ENCODE results near the gene PPP1R14C.

PPP1R14C gene

DNA sequence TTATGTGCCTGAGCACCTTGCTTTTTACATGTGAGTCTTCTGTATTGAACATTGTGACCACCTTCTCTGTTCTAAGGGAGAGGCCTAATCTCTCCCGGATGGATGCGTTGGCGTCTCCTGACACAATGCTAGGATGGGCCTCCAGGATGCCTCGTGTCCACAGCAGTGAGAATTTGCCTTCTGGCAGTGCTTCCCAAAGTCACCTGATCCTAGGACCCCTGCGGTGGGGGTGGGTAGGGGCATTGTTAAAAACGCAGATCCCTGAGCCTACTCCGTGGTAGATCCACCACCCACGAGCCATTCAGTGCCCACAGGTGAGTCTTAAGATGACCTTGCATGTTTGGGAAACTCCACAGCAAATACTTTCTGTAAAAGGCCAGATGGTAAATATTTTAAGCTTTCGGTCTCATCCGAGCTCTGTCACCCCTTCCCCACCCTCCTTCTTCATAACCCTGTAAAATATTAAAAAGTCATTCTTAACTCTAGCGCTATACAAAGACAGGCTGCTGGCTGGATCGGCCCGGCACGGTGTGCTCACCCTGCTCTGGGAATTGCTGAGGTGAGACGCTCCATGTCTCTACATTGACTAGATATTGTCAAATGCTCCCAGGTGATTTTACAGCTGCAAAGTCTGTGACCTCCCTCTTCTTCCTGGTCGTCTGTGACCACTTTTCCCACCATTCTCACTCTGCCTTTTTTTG, 119.3 kb downstream of the PPP1R14C start:
- H3K27me3 Mint-ChIP-seq = peaks cover 9% of the 10 kb centered on the region
- H3K9me3 Mint-ChIP-seq = no peaks in the 10 kb centered on the region
- H3K4me3 Mint-ChIP-seq = no peak overlapping the region
- H3K4me1 Mint-ChIP-seq (ENCODE audit: low read depth) = peaks cover 3% of the 10 kb centered on the region
- H3K36me3 Mint-ChIP-seq (ENCODE audit: low read depth) = no peaks in the 10 kb centered on the region
- no peak overlapping the region for H3K27ac Mint-ChIP-seq
- DNase-seq = no peak

DNA sequence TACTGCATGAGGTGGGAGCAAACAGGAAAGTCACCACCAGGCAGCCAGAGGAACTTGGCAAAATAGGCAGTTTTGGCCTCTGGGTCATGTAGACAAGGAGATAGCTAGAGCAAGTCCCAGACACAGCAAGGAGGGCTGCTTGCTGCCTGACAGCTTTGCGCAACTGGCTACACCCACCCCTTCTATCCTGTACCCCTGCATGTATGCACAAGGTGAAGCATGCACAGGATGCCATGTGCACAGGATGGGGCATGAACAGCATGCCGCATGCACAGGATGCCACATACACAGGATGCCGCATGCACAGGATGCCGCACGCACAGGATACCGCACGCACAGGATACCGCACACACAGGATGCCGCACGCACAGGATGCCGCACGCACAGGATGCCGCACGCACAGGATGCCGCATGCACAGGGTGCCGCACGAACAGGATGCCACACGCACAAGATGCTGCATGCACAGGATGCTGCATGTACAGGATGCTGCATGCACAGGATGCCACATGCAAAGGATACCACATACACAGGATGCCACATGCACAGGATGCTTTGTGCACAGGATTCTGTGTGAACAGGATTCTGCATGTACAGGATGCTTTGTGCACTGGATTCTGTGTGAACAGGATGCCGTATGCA, 121.0 kb downstream of the PPP1R14C start:
- peaks cover 4% of the 10 kb centered on the region for H3K27me3 Mint-ChIP-seq
- peak; percentile 35 for DNase-seq
- peaks cover 3% of the 10 kb centered on the region for H3K4me1 Mint-ChIP-seq (ENCODE audit: low read depth)
- no peak overlapping the region for H3K4me3 Mint-ChIP-seq
- H3K36me3 Mint-ChIP-seq (ENCODE audit: low read depth) = no peaks in the 10 kb centered on the region
- H3K27ac Mint-ChIP-seq = no peak overlapping the region
- H3K9me3 Mint-ChIP-seq = no peaks in the 10 kb centered on the region

DNA sequence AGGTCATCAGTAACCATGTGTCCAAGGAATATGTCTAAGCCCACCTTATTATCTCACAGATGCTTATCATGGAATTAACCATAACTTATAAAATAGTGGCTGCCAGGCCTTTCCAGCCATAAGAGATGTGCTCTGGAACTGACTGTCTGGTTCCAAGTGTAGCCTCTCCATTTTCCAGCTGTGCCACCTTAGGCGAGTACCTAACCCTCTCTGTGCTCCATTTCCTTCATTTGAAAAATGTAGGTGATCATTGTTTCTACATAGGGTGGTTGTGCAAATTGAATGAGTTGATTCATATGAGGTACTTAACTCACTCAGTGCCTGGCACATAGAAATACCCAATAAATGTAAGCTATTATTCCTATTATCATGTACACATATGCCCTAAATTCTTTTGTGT, 123.5 kb downstream of the PPP1R14C start:
- no peaks in the 10 kb centered on the region for H3K9me3 Mint-ChIP-seq
- H3K27ac Mint-ChIP-seq = no peak overlapping the region
- H3K27me3 Mint-ChIP-seq = no peaks in the 10 kb centered on the region
- H3K4me3 Mint-ChIP-seq = no peak overlapping the region
- no peak for DNase-seq
- peaks cover 11% of the 10 kb centered on the region for H3K4me1 Mint-ChIP-seq (ENCODE audit: low read depth)
- H3K36me3 Mint-ChIP-seq (ENCODE audit: low read depth) = no peaks in the 10 kb centered on the region

DNA sequence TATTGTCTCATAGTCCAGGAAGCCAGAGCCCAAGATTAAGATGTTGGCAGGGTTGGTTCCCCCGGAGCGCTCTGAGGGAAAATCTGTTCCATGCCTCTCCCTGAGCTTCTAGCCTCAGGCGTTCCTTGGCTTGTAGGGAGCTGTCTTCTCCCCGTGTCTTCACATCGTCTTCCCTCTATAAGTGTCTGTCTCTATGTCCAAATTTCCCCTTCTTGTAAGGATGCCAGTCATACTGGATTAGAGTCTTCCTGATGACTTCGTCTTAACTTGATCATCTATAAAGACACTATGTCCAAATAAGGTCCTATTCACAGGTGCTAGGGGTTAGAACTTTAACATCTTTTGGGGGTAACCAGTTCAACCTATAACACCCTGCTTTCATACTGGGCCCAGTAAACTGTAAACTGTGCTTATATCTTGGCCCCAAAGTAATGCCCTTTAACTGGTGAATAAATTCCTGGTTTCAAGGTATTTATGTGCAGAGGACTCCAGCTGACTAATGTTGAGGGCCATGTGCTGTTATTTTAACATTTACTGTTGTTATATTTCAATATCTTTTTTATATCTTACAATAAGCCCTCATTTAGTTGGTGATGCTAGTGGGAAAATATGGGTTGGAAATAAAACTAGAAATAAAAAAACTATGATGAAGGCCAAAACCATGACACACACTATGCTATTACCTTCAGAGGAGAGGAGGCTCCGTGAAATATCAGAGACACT, 124.3 kb downstream of the PPP1R14C start:
- peaks cover 11% of the 10 kb centered on the region for H3K4me1 Mint-ChIP-seq (ENCODE audit: low read depth)
- no peak overlapping the region for H3K27ac Mint-ChIP-seq
- no peaks in the 10 kb centered on the region for H3K27me3 Mint-ChIP-seq
- no peaks in the 10 kb centered on the region for H3K36me3 Mint-ChIP-seq (ENCODE audit: low read depth)
- DNase-seq = no peak
- H3K9me3 Mint-ChIP-seq = no peaks in the 10 kb centered on the region
- H3K4me3 Mint-ChIP-seq = no peak overlapping the region

DNA sequence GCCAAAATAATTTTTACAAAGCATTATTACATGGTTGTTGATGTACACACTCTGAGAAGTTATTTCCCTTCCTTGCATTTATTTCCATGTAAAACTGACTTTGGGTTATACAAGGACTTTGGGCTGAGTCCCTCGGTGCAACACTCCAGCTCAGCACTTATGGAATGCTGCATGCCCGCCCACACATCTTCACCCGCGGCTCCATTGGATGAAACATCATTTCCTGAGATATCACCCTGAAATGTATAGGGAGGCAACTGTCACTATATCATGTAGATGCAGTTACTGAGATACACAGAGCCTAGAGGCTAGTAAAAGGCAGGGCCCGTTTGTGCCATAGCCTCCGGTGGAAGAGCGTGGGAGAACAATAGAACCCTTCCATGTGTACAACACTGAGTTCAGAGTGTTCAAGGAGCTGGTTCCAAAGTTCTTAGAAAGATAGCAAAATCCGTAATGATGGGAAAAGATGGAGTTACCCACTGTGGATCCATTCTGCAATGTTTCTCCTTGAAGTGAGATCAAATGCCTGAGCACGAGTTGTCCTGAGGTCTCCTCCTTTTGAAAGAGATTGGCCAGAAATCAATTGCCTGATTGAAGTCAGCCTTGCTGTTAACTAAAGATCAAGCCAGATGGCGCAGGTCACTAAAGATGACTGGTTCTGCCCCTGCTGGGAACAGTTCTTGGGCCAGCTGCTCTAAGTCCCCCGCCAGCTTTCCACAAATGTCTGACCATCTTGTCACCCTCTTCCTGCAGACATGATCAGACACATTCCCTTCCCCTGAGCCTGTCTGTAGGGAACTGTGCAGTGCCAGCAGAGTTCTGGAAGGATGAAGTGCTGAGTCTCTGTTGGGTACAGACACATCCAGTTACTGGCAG, 125.1 kb downstream of the PPP1R14C start:
- DNase-seq = no peak
- H3K27me3 Mint-ChIP-seq = no peaks in the 10 kb centered on the region
- no peaks in the 10 kb centered on the region for H3K9me3 Mint-ChIP-seq
- no peak overlapping the region for H3K4me3 Mint-ChIP-seq
- H3K4me1 Mint-ChIP-seq (ENCODE audit: low read depth) = peaks cover 11% of the 10 kb centered on the region
- H3K36me3 Mint-ChIP-seq (ENCODE audit: low read depth) = no peaks in the 10 kb centered on the region
- H3K27ac Mint-ChIP-seq = no peak overlapping the region

DNA sequence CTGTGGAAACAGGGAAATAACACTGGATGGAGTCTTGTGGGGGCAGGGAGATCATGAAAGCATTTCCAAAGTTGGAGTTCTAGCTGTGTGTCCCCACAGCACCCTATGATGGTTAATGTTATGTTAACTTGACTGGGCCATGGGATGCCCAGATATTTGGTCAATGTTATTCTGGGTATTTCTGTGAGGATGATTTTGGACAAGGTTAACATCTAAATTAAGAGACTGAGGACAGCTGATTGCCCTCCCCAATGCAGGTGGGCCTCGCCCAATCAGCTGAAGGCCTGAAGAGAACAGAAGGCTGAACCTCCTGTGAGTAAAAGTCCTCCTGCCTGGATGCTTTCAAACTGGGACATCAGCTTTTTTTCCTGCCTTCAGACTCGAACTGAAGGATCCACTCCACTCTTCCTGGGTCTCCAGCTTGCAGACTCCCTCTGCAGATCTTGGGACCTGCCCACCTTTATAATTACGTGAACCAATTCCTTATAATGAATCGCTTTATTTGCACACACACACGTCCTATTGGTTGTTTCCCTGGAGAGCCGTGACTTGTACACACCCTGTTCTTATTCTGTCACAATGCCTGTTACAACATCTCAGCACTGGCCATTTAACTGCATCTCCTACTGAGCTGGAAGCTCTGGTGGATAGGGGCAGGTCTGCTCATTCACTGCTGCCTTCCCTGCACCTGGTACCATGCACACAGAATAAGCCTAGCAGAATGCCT, 126.4 kb downstream of the PPP1R14C start:
- DNase-seq = no peak
- Mint-ChIP-seq H3K9me3 (no peaks in the 10 kb centered on the region), H3K27ac (peak overlapping the region; percentile 31)

DNA sequence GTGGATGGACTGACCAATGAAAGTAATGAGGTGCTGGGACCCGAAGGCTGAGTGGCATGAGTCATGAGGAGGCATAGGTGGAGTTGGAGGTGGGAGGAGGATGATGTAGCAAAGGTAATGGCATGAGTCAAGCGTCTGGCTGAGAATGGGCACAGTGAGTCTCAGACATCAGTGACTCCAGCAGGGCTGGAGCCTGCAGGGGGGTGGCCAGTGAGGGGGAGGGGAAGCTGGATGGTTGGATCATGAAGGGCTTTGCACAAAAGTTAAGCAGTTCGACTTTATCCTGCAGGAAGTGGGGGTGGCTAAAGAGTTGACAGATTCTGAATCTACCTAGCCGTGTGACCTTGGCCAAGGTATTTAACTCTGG, 127.0 kb downstream of the PPP1R14C start:
- DNase-seq = no peak
- peaks cover 7% of the 10 kb centered on the region for H3K4me1 Mint-ChIP-seq (ENCODE audit: low read depth)
- peak overlapping the region; percentile 31 for H3K27ac Mint-ChIP-seq

More for the DNA sequence above, 126.4 kb downstream of the PPP1R14C start:
- H3K27me3 Mint-ChIP-seq = no peaks in the 10 kb centered on the region
- H3K4me3 Mint-ChIP-seq = no peak overlapping the region
- H3K4me1 Mint-ChIP-seq (ENCODE audit: low read depth) = peaks cover 7% of the 10 kb centered on the region
- H3K36me3 Mint-ChIP-seq (ENCODE audit: low read depth) = no peaks in the 10 kb centered on the region

DNA sequence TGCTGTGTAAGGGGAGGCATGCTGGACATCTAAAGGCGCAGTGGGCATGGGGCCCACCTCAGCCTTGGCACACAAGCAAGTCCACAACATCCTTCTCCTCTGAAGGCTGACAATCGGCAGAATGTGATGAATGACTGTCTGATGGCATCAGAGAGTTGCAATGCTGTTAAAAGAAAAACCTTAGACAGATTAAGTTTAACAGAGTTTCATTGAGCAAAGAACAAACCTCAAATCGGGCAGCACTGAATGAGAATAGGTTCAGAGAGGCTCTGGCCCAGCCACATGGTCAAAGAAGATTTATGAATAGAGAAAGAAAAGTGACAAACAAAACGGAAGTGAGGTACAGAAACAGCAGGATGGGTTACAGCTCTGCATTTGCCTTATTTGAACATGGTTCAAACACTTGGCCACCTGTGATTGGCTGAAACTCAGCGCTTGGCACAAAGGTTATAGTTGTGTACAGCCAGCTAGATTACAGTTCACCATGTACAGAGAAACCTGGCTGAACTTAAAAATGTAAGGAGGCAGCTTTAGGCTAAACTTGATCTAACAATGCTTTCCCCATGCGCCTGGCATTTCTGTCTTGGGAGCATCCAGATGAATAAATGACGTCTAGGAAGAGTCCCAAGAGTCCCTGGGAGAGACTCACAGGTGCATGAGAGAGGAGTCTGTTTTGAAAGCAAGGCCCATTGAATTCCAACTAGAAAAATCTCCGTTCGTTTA, 127.6 kb downstream of the PPP1R14C start:
- Mint-ChIP-seq H3K4me1 (ENCODE audit: low read depth) (peaks cover 7% of the 10 kb centered on the region), H3K27me3 (peaks cover 6% of the 10 kb centered on the region)

More for the DNA sequence above, 127.0 kb downstream of the PPP1R14C start:
- Mint-ChIP-seq H3K36me3 (ENCODE audit: low read depth) (no peaks in the 10 kb centered on the region), H3K4me3 (no peak overlapping the region), H3K27me3 (peaks cover 3% of the 10 kb centered on the region), H3K9me3 (no peaks in the 10 kb centered on the region)

DNA sequence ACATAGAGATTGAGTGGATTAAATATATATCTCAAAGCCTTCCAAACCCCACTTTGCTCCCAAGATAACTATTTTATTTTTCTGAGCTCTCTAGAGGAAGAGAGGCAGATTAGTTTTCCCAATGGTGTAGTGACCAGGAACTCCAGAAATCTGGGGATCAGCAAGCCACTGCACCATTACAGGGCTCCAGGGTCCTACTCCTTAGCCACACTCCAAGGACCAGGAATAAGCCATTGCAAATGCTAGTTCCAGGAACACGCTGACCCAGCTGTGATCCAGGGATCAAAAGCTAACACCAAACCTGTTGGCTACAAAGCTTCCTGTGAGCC, 128.3 kb downstream of the PPP1R14C start:
- Mint-ChIP-seq H3K4me1 (ENCODE audit: low read depth) (peaks cover 7% of the 10 kb centered on the region), H3K27ac (no peak overlapping the region), H3K9me3 (no peaks in the 10 kb centered on the region), H3K27me3 (peaks cover 6% of the 10 kb centered on the region), H3K4me3 (no peak overlapping the region), H3K36me3 (ENCODE audit: low read depth) (no peaks in the 10 kb centered on the region)
- no peak for DNase-seq

More for the DNA sequence above, 127.6 kb downstream of the PPP1R14C start:
- Mint-ChIP-seq H3K27ac (no peak overlapping the region), H3K9me3 (no peaks in the 10 kb centered on the region), H3K36me3 (ENCODE audit: low read depth) (no peaks in the 10 kb centered on the region), H3K4me3 (no peak overlapping the region)
- no peak for DNase-seq

DNA sequence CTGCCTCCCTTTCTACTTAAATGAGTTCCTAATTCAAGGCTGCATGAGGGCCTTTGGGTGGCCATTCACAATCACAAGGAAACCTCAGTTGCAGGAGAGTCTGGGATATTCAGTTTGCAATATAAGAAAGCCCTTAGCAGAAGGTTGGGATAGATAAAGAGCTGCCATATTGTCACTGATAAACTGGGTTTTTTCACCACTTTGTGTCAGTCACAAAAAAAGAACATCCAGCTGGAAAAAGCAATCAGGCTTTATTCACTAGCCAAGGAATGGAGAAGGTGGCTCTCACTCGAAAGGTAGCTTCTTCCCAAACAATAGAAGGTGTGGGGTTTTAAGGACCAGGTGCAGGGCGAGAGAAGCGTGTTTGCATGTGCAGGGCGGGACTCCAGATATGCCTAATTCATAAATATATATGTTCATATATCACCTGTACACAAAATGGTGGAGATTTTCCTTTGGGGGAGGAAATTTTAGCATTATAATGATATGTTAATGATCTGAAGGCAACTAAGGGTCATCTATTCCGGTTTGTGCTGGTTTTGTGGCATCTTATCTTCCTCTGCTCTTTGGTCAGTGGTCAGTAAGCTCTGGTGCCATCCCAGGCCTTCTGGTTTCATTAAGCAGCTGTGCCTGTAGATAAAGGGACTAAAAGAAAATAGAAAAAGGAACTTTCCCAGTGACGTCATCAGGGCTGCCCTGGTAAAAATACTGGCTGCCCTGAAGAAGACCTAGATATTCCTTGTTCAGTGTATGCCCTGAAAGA, 128.8 kb downstream of the PPP1R14C start:
- H3K4me3 Mint-ChIP-seq = no peak overlapping the region
- peaks cover 7% of the 10 kb centered on the region for H3K4me1 Mint-ChIP-seq (ENCODE audit: low read depth)
- peaks cover 10% of the 10 kb centered on the region for H3K27me3 Mint-ChIP-seq
- H3K9me3 Mint-ChIP-seq = no peaks in the 10 kb centered on the region
- DNase-seq = no peak
- no peaks in the 10 kb centered on the region for H3K36me3 Mint-ChIP-seq (ENCODE audit: low read depth)
- no peak overlapping the region for H3K27ac Mint-ChIP-seq

DNA sequence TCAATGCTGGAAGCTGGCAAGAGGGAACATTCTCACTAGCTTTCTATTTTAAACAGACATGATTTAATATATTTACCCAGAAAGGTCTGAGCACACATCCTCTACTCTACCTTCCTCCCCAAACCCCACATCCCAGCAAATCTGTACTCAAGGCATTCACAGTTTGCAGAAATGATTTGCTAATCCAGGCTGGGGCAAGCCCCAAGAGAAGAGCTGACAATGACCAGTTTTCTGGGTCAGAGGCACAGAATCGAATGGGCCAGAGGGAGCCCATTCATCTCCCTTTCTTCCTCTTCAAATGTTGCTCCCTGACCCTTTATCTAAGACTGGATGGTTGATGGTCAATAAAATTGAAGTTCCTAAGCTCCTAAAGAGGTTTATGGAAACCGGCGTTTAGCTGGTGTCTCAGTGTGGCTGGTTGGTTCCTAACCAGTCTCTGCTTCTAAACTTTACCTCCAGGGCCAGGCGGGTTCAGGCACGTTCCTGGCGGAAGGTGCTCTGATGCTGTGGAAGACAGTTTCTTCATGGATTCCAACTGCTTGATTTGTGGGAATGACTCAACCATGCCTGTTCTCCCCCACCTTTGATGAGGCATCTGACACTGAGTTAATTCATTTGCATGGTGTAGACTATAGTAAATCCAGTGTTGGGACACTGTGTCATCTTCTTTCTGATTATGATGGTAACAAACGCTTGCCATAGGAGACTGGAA, 129.6 kb downstream of the PPP1R14C start:
- no peaks in the 10 kb centered on the region for H3K9me3 Mint-ChIP-seq
- peaks cover 10% of the 10 kb centered on the region for H3K27me3 Mint-ChIP-seq

DNA sequence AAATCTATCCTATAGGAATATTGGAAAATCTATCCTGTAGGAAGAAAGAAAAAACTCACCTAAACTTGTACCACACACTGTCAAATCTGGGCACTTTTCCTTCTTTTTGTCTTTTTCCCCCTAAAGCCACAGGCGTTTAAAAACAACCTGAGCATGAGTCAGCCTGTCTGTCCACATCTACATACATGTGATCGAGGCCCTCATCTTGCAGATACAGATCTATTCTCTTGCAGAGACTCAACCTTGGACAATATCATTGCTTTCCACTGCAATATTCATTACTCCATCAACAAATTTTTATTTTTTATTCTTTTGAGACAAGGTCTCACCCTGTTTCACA, 130.1 kb downstream of the PPP1R14C start:
- Mint-ChIP-seq H3K9me3 (no peaks in the 10 kb centered on the region), H3K36me3 (ENCODE audit: low read depth) (no peaks in the 10 kb centered on the region), H3K27me3 (peaks cover 10% of the 10 kb centered on the region), H3K4me1 (ENCODE audit: low read depth) (peaks cover 7% of the 10 kb centered on the region), H3K4me3 (no peak overlapping the region), H3K27ac (no peak overlapping the region)
- DNase-seq = no peak

More for the DNA sequence above, 129.6 kb downstream of the PPP1R14C start:
- Mint-ChIP-seq H3K4me1 (ENCODE audit: low read depth) (peaks cover 7% of the 10 kb centered on the region), H3K4me3 (no peak overlapping the region), H3K27ac (no peak overlapping the region), H3K36me3 (ENCODE audit: low read depth) (no peaks in the 10 kb centered on the region)
- DNase-seq = no peak

Data from activated T-cell treated with anti-CD3 and anti-CD28 coated beads, Interleukin-2, amount 50 U/mL, for 24 hours (primary cell).